ENCODE data around the gene FAM120AOS.

The FAM120AOS gene

DNA sequence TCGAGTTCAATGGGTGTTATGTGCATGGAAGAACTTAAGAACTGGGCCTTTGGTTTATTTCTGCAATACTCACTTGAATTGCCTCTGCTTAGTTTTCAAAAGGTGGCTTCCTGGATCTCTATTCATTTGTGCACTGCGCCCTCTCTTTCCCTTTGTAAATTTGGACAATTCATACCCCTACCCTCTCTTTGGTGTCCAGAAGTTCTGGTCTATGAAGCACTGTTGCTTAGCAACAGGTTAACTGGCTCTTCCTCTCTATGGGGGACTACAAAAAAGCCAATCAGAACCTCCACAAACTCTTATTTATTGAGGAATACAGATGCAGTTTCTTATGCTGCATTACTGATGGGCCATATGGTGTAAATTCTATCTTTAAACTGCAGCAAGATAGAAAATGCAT lies 15.4 kb downstream of the FAM120AOS start:
- DNase-seq (ENCODE audit: low read depth in 2 of 2), result no peak

DNA sequence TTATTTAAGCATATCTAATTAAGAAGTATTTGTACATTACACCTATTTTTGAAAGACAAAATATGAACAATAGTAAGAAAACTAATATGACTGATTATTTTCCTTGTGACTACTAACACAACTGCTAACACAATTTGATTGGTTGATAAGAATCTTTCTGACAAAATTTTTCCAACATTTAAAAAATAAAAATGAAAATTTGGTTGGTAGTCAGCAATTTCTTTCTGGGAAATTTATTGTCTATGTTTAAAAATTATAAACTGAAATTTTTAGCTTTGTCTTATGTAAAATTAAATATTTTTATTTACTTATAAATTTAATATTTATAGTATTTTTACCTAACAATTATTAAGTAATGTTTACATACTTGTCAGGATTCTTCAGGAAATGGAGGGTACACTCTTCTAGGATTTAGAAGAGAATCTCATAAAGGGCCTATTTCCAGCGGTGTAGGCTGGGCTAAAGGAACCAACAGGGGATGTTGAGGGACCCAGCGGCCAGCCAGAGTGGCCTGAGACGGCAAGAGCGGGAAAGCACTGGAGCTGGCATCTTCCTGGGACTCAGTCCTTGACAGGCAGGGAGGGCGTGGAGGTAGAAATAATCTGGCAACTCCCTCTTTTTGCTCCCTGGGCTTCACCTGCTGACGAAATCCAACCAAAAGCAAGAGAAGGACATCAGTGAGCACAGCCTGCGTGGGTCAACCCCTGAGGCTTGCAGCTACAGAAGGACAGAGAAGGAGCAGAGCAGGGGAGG lies 16.6 kb downstream of the FAM120AOS start:
- DNase-seq (ENCODE audit: low read depth in 2 of 2), result no peak

DNA sequence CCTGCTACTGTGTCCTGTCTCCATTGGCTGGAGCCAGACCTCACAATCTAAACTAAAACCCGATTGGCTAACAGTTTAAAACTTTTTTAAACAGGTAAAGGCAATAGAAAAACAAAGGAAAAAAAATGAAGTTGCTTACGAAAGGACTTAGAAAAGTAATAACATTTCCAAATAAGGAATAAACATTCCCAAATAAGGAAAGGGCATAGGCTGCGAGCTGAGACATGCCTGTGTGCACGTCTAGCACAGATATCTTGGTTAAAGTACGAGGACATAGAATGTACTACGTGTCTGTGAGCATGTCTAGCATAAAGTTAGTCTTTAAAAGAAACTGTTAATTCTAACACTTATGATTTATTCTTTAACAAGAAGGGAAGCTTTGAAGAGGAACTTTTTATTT lies 17.2 kb downstream of the FAM120AOS start:
- DNase-seq (ENCODE audit: low read depth in 2 of 2), result no peak

DNA sequence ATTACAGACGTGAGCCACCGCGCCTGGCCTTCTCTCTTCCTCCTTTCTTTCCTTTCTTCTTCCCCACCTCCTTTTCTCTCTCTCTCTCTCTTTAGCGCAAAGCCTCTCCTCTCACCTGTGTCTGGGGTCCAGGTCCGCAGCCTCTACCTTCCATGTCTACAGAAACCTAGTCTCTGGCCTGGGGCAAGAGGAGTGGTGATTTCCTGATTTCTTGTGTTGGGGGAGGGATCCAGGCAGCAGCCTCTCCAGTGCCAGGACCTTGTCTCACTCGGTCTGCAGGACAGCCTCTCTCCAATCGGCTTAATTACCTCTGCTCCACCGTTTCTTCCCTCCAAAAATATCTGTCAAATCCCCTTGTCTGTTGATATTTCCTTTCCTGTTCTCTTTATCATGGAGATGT lies 18.0 kb downstream of the FAM120AOS start:
- no peak for DNase-seq (ENCODE audit: low read depth in 2 of 2)

DNA sequence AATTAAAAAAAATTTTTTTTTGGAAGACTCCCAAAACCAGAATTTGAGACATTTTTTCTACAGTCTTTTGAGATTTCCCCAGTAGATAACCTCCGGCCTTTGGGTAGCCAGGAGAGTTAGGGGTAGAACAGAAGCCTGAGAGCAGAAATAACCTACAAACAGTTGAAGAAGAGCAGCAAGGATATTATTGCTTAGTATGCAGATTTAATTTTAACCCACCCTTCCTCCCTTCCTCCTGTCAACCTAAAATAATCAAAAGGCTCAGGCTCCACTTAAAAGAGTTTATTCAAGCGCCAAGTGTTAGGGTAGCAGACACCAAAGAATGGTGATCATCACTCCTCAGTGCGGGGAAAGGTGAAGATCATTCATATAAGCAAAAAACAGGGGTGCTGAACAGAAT lies 19.3 kb downstream of the FAM120AOS start:
- no peak for DNase-seq (ENCODE audit: low read depth in 2 of 2)

DNA sequence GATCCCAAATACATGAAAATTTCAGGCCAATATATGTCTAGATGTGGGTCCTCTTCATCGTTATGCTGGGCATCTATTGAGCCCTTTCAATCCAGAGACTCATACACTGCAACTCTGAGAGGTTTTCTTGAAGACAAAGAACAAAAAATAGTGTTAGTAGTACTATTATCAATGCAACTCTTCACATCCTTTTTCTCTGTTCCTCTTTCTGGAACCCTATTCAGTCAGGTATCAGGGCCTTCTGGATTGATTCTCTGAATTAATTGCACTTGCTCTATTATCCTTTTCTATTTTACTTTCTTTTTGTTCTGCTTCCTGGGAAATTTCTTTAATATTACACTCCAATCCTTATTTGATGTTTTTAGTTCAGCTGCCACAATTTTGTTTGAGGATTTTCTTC lies 20.4 kb downstream of the FAM120AOS start:
- DNase-seq (ENCODE audit: low read depth in 2 of 2), result no peak

DNA sequence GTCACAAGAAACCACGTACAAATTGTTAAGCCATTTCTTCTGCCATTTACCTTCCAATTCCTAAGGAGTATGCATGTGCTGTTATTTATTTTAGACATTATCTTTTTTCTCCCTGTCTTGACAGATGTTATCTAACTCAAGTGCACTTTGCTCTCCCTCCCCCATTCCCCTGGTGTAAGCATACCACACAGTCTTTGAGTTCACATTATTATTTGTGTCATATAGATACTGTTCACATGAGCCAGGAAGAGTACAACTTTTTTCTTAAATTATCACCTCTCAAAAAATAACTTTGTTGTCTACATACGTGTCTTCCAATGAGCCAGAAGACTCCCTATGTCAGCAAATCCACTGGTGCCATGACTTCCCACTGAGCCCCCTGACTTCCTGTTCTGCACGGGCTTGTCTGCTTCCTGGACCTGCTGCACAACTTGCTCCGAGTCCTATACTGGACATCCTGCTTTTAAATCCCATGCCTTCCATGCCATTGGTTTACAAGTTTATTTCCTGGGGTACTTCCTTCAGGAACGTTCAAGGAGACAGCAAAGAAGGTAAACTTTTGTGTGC lies 21.8 kb downstream of the FAM120AOS start:
- no peak for DNase-seq (ENCODE audit: low read depth in 2 of 2)

DNA sequence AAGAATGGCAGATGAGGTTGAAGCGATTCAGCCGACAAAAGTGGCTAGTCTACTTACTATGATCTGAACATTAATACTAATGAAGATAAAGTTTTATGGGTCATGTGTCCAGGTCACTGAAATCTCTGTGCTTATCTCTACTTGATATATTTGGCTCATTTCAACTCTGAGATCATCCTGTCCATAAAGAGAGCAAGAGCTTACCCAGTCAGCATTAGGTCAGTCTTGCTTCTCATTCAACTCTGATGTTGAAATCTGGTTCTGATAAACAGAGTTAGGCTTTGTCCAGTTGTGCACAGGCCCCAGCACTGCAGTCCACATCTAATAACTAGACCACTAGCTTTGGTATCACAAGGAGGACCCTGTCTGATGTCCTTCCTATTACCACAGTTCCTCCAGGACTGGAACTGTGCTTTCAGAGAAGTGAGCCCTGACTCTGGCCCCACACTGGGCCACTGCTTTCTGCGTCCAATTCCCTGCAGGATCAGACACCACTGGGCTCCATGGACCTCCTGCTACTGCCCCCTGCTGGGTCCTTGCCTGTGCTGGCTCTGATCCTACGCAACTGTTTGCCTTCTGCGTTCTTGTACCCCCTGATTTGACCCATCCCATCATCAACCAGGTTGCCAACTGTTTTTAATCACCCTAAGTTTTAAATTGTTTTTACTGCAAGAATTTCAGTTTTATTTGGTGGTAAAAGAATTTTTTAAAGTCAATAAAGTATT lies 25.6 kb downstream of the FAM120AOS start:
- no peak for DNase-seq (ENCODE audit: low read depth in 2 of 2)

DNA sequence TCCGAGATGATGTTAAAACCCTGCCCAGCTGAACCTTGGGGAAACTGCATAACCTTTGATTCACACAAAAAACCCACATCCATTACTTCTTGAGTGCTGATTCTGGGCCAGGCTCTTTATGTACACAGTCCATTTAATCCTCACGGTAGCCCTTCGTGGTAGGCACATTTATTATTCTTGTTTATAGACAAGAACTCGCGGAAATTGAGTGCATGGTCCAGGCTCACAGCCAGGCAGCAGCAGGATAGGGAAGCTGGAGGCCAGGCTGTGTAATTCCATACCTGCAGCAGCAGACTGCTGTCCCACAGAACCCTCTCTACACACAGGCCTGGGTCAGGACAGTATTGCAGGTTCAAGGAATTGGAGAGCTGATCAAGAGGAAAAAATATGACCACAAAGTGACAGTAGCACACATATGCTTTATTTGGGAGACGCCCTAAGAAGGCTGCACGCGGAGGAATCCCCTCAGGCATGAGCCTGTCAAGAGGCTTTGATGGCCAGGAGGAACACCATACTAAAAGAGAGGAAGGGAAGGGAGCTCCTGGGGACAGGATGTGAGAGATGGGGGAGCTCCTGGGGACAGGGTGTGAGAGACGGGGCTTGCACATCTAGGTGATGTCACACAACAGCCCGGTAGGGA lies 30.3 kb downstream of the FAM120AOS start:
- no peak for DNase-seq (ENCODE audit: low read depth in 2 of 2)

DNA sequence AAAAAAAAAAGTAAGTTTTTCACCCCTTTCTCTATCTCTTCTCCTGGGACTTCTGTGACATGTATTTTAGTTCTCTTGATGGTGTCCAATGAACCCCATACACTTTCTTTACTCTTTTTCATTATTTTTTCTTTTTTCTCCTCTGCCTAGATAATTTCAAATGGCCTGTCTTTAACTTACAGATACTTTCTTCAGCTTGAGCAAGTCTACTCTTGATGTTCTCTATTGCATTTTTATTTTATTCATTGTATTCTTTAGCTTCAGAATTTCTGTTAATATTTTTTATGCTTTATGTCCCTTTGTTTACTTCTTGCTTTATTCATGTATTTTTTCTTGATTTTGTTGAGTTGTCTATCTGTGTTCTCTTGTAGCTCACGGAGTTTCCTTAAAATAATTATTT lies 34.4 kb downstream of the FAM120AOS start:
- no peak for DNase-seq (ENCODE audit: low read depth in 2 of 2)

DNA sequence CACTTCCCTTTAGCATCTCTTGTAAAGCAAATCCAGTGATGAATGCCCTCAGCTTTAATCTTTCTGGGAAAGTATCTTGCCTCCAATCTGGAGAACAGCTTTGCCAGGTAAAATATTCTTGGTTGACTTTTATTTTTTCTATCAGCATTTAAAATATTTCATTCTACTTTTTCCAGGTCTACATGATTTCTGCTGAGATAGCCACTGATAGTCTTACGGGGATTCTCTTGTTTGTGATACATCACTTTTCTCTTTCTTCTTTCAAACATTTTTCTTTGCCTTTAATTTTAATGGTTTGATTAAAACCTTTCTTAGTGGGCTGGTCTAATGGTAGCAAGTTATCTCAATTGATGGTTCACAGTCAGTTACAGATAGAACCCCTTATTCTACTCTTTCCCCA lies 35.8 kb downstream of the FAM120AOS start:
- DNase-seq (ENCODE audit: low read depth in 2 of 2), result no peak

DNA sequence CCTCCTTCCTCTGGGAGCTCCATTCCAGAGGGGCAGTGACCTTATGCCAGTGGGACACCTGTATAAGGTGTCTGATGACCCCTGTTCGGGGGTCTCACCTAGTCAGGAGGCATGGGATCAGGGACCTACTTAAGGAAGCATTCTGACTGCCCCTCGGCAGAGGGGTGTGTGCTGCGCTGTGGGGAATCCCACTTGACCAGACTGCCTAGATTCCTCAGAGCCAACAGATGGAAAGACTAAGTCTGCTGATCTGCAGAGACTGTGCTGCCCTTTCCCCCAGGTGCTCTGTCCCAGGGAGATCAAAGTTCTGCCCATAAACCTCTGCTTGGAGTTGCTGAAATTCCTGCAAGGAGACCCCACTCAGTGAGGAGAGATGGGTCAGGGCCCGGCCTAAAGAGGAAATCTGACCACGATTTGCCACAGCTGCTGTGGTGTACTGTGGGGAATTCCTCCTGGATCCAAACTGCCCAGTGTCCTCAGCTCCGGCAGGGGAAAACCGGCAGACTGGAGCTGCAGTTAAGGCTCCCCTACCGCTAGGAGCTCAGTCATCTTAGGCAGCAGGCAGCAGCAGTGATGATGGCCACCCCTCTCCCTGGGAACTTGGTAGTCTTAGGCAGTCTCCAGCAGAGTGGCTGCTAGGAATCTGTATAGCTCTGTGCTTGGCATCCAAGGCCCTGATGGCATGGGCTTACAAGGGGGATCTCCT lies 36.7 kb downstream of the FAM120AOS start:
- no peak for DNase-seq (ENCODE audit: low read depth in 2 of 2)

DNA sequence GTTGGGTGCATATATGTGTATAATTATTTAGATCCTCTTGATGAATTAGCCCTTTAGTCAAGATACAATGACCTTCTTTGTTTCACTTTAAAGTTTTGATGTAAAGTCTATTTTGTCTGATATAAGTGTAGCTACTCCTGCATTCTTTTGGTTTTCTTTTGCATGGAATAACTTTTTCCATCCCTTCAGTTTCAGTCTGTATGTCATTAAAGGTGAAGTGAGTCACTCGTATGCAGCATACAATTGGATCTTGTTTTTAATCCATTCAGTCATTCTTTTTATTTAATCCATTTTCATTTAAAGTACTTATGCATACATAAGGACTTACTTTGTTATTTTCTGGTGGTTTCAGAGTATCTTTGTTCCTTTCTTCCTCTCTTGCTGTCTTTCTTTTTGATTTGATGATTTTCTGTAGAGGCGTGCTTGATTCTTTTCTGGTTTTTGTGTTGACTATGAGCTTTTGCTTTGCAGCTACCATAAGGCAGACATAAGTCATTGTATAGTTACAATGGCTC lies 38.1 kb downstream of the FAM120AOS start:
- DNase-seq (ENCODE audit: low read depth in 2 of 2), result no peak

DNA sequence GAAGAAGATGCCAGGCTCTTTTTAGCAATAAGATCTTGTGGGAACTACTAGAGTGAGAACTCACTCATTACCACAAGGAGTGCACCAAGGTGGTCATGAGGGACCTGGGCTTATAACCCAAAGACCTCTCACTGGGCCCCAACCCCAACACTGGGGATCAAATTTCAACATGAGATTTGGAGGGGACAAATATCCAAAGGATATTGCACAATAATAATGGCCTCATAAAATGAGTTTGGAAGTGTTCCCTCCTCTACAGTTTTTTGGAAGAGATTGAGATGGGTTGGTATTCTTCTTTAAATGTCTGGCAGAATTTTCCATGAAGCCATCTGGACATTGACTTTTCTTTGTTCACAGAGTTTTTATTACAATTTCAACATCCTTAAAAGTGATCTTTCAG lies 39.9 kb downstream of the FAM120AOS start:
- DNase-seq (ENCODE audit: low read depth in 2 of 2), result no peak

DNA sequence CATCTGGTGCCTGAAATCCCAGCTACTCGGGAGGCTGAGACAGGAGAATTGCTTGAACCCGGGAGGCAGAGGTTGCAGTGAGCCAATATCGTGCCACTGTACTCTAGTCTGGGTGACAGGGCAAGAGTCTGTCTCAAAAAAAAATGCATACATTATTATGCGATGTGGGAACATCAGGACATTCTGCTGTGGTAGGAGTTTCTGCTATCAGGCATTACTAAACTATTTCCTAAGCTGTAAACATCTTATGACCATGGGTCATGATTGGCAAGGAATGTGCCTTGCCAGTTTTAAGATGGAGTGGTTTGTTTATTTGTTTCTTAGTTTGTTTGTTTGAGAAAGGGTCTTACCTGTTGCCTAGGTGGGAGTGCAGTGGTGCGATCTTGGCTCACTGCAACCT lies 47.0 kb downstream of the FAM120AOS start:
- DNase-seq (ENCODE audit: low read depth in 2 of 2), result no peak

DNA sequence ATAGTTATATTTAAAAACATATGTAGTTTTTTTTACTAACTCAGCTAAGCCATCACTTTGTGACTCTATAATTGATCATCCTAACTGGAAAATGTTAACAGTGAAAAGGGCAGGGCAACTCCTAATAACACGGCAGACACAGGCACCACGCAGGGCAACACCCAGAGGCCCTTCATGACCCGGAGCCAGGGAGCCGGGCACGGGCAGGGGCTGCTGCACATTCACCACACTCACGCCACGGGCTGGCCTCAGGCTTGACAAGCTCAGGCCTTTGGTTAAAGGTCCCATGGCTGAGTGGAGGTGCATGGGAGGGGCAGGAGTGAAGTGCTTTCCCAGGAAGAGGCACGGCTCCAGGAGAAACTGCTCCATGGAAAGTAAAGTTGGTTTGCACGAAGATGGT lies 54.9 kb downstream of the FAM120AOS start:
- no peak for DNase-seq (ENCODE audit: low read depth in 2 of 2)

DNA sequence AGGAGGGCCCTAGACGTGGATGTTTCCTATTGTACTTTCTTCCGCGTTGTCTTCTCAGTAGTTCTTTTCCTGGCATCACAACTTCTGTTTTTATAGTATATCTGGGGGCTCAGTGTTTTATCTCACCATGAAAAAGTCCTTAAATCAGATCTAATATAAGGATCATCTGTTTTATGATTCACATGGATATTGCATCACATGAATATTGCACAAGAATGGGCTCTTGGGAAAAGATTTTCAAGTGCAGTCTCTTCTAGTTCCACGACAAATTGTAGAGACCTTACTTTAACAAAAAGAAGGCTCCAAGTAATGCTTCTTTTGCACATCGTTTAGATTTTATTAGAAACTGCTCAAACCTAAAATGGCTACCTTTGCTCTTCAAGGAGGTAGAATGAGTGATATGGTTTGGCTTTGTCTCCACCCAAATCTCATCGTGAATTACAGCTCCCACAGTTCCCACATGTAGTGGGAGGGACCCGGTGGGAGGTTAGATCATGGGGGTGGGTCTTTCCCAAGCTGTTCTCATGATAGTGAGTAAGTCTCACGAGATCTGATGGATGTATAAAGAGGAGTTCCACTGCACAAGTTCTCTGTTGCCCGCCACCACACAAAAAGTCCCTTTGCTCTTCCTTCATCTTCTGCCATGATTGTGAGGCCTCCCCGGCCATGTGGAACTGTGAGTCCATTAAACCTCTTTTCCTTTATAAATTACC lies 55.6 kb downstream of the FAM120AOS start:
- DNase-seq (ENCODE audit: low read depth in 2 of 2), result no peak

Data from stimulated activated CD8-positive, alpha-beta memory T cell treated with anti-CD3 and anti-CD28 coated beads, Interleukin-15, amount 100 ng/mL, for 48 hours (primary cell).